Measurements from ENCODE around the gene HDAC10.

The HDAC10 gene

GRCh38 chr22:50250555-50251476 lies at the start of gene HDAC10:
Gene HDAC10 (minus strand): TSS chr22:50251265. CDS start chr22:50251032, 233 bp downstream.
- FAIRE-seq (peak; percentile 72), DNase-seq (ENCODE audit: insufficient read length, low spot score) (no peak)

DNA sequence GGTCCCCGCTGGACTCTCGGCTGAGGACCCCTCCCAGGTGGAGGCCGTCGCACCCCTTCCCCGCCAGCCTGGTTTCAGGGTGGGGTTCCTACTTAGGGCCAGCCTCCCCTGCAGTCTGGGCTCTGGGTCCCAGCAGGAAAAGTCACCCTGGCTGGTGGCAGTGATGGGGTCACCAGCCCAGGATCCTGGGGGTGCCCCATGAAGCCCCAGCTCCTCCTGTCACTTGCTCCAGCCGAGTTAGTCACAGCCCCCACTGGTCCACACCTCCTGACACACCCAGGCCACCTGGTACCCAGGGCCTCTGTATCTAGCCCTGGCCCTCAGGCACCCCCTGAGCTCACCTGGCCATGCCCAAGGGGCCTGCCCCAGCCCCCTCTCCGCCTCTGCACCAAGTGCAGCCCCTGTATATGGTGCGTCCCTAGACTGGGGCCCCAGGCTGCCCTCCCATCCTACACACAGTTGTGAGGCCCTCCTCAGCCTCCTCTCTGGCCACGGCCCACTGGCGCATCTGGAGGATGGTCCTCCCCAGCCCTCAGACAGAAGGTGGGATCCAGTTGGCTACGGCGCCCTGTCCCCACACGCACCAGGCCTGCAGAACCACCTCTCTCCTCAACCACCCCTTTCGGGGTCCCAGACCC lies 49.7 kb upstream of the HDAC10 start:
- DNase-seq (ENCODE audit: insufficient read length, low spot score) (no peak), FAIRE-seq (no peak)

DNA sequence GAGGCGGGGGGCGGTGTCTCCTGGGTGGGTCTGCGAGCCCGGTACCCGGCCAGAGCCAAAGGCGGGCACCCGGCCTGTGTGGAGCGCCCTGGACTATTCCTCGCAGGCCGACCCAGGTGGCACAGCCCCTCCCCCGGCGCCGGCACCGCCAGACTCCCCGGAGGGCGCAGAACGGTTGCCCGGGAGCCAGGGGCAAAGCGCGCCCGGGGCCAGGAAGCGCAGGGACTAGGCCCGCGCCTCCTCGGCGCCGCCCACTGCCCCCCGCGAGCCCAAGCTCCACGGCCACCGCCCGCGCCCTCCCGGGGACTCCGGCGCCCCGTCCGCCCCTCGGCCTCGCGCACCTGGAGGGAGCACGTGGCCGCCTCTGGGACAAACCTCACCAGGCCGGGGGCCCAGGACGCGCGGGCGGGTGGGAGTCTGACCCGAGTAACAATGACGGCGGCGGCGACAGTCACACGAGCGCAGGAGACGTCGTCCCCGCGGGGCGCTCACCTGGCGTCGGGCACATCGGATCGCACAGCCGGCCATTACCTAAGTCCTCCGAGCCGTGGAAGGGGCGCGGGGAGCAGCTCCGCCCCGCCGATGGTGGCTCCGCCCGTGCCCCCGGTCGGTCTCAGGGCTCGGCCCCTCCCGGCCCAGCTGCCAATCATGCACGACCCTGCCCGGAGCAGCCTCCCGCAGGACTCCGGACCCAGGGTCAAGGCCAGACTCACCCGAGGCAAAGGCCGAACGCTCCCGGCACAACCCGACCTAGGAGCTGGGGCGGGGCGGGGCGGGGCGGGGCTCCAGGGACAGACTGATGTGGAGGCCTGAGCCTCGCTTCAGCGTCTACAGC lies 48.9 kb upstream of the HDAC10 start:
- DNase-seq (ENCODE audit: insufficient read length, low spot score) (no peak), FAIRE-seq (no peak)

- FAIRE-seq (no peak), DNase-seq (ENCODE audit: insufficient read length, low spot score) (no peak)
Observed at GRCh38 chr22:50298937-50299784, 48.1 kb upstream of the HDAC10 start.

DNA sequence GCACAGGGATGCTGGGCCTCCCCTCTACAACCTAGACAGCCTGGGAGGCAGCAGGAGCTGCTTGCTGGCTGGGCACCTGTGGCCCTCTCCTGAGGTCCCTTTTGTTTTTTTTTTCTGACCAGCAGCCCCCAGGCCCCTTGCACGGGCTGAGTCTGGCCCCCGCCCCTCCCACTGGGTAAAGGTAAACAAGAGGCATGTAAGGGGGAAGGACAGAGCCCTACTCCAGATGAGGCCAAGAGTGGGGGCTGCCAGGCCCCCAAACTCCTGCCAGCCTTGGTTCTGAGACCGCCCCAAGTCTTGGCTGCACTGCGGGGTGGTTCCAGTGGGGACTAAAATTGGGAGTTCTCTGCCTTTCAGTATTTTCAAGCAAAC lies 47.2 kb upstream of the HDAC10 start:
- DNase-seq (ENCODE audit: insufficient read length, low spot score) (no peak), FAIRE-seq (no peak)

DNA sequence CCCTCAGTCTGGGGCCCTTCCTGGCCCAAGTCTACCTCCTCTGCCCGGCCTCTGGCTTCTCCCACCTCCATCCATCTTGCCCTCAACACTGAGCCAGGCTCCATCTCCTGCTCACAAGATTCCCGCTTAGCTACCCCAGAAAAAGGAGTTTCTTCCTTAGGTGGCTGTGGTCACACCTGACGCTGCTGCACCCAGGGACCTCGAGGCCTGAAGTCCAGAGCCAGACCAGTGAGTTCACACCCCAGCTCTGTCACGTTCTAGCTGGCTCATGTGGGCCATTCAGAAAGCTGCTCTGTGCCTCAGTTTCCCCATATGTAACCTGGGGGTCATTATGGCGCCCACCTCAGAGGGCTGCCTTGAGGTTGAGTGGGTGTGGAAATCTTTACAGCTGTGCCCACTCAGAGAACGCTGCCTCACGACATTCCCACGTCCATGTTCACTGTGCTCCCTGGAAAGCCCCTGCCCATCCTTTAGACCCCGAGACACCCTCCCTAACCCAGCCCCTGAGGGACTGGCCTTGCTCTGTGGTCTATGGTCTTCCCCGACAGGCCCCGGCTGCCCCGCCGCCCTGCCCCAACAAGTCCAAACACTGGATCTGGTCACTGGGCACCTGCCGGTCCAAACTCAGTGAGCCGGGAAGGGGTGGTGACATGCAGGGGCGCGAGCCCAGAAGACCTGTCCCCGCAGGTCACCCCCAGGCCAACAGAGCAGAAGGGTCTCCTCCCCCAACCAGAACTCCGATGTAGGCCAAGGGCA lies 46.6 kb upstream of the HDAC10 start:
- FAIRE-seq (no peak), DNase-seq (ENCODE audit: insufficient read length, low spot score) (no peak)

- no peak for DNase-seq (ENCODE audit: insufficient read length, low spot score)
- no peak for FAIRE-seq
Observed at GRCh38 chr22:50296658-50297490, 45.8 kb upstream of the HDAC10 start.

DNA sequence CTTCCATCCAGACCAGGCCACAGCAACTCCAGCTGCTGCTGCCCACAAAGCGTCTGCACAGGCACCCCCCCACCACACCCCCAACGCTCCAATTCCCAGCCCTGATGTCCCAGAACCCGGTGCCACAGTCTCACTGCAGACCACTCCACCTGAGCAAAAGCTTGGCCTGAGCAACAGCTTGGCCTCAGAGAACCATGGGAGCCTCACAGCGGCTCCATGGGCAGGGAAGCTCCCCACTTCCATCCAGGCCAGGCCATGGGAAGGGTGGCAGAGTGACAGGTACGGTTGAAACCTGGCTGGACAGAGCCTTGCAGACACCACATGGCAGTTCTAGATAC lies 43.2 kb upstream of the HDAC10 start:
- FAIRE-seq (no peak), DNase-seq (ENCODE audit: insufficient read length, low spot score) (no peak)

DNA sequence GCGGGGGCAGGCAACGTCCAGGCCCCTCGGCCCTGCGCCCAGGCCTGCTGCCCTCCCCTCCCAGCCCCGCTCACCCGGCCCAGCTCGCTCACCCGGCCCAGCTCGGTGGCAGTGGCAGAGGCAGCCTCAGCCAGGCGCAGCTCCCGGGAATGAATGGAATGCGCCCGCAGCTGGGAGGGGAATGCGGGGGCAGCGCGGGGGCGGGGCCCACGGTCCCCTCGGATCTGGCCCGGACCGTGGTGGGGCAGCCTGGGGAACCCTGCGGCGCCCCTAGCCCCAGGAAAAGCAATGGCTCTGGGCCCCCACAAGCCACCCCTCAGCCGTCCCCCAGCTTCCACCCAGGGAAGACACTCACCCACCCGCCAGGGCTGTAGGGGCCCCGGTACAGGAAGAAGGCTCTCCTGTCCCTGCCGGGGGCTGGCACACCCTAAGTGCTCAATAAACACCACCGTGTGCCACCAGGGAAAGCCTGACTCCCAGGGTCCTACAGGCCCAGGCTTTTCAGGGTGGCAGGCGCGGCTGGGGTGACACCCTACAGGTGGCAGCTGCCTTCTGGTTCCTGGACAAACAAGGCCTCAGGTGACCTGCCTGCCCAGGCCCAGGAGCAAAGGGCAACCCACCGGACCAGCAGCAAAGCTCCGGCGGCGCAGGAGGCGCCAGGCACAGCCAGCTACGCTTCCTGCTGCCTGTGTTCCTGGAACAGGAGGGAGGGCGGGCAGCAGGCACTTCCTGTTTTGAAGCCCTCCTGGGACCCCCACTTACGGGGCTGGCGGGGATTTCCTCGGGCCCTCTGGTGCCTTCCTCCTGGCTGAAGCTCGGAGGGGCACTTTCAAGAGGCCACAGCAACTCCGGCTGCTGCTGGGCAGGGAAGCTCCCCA lies 42.6 kb upstream of the HDAC10 start:
- FAIRE-seq (peak; percentile 96), DNase-seq (ENCODE audit: insufficient read length, low spot score) (peak; percentile 79)

DNA sequence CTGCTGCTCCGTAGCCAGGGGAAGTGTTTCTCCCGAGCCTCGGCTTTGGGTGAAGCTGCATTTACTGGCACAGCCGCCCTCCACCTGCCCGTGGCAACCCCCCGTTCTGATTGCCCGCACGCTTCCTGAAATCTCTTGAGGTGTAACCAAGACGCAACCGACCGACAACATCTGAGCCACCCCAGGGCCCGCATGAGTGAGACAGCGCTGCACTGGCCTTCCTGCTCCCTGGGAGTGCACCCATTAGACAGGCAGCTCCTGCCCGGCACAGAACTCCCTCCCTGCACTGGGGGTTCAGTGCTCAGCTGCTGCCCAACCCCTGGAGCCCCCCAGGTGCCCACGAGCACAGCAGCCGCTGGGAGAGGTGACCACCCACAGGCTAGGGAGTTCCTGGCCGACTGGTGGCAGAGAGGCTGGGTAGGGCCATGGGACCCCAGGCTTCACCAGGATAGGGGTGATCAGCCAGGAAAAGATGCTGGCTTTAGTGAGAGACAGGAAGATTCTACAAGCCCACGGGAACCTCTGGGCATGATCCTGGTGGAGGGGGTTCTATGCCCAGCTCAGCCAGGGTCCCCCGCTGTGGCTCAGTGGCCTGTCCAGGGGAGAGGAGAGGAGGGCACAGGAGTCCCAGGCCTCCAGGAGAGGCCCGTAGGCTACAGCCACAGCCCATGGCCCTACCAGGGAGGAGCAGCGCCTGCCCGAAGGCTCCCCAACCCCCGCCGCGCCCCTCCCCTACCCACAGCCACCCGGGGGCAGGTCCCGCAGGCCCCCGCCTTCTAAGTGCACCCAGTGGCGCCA lies 41.8 kb upstream of the HDAC10 start:
- FAIRE-seq (no peak), DNase-seq (ENCODE audit: insufficient read length, low spot score) (no peak)

DNA sequence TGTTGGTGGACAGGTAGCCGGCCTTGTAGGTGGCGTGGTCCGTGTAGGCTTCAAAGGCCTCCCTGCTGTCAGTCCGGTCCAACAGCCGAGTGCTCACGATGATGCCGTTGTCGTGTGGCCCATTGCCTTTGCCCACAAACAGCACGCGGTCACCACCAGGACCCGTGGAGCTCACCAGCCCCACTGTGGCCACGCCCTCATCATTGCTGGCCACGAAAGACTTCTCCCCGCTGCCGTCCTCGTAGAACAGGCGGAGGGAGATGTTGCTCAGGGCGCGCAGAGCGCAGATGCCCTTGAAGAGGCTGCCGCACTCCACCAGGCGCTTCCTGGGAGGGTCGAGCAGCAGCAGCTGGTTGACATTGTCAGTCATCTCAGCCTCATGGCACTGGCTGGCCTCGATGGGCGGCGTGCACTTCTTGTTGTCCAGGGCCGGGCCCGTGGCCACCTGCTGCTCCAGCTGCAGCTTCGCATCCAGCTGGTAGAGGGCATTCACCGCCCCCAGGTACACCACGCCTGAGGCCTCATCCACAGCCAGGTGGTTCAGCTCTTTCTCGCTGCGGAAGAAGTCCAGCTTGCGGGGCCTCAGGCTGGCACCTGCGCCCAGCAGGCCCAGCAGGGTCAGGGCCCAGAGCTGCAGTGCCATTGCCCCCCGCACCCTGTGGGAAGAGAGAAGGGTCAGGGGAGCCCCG lies 39.0 kb upstream of the HDAC10 start:
- FAIRE-seq (no peak), DNase-seq (ENCODE audit: insufficient read length, low spot score) (no peak)

DNA sequence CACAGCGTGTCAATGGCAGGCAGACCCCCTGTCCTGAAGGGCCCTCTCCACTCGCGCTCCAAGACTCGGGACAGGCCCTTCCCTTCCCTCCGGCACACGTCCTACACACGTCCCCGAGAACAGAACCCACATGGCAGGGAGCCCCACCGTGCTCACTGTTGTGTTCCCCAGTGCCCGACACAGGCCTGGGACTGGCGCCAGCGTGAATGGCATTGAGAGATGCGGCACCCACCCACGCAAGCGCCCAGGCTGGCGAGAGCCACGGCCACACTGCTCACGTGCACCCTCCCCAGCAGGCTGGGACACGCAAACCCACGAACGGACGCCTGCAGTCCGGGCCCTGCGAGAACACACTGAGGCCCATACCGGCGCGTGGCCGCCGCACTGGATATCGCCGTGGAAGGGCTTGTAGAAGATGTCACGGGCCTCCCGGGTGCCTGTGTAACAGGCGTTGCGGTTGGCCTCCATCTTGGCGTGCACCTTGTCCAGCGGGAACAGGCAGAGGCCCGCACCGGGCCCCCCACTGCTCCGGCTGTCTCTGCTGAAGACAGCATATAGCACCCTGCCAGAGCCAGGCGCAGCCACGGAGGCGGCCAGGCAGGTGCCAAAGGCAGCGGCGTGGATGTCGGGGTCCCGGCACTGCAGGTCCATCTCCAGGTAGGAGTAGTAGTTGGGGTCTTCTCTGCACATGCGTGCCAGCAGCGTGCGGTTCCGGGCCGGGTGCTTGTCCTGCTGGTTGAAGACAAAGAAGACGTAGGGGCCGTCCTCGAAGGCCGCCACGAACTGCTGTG lies 38.3 kb upstream of the HDAC10 start:
- FAIRE-seq (no peak), DNase-seq (ENCODE audit: insufficient read length, low spot score) (no peak)

GRCh38 chr22:50287731-50288130 lies 36.7 kb upstream of the HDAC10 start:
- no peak for FAIRE-seq
- DNase-seq (ENCODE audit: insufficient read length, low spot score) = no peak

GRCh38 chr22:50286701-50287318 lies 35.7 kb upstream of the HDAC10 start:
- no peak for DNase-seq (ENCODE audit: insufficient read length, low spot score)
- no peak for FAIRE-seq

- no peak for FAIRE-seq
- DNase-seq (ENCODE audit: insufficient read length, low spot score) = no peak
Observed at GRCh38 chr22:50286275-50286674, 35.2 kb upstream of the HDAC10 start.

Data from HTR-8/SVneo (cell line).